ENCODE measurements around the gene SLC25A47.
"Not testable (repeated sequence)": the region's sequence is repeated elsewhere in the genome, so short reads cannot be mapped to it uniquely, and the experiment has no call there.

The SLC25A47 gene

DNA sequence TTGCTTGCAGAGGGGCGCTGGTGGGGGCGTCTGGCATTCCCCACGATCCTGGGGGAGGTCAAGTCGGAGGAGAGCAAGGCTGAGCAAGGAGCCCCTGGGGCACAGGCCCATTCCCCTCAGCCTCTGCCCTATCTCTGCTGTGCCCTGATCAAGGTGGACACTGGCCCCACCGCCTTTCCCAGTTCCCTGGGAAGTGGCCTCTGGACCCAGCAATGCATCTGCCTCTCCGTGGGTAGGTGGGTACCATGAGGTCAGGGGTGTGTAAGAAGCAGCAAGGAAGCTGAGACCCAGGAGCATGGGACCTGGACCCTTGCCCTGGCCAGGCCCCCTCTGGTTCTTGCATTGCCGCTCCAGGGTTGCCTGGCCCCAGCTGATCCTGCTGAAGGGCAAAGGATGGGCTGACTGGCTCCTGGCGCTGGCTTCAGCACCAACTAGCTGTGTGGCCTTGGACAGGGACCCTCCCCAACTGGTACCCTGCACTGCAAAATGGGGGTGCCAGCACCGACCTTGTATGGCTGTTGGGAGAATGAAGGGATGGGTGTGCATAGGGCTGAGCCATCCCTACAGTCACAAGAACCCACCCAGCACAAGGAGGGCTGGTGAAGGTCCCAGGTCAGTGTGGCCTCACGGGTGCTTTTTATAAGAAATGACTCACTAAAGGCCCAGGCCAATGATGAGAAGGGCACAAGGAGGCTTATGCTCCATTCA, 36.5 kb upstream of the SLC25A47 start:
- no peak overlapping the region for H3K27ac ChIP-seq (ENCODE audit: low read depth, low read length, poor library complexity, severe bottlenecking)
- TF ChIP-seq EZH2 (IDR thresholded peaks at IDR 0.05; ENCODE audit: borderline replicate concordance, low read length): no peak
- TF ChIP-seq, protein P1, sequence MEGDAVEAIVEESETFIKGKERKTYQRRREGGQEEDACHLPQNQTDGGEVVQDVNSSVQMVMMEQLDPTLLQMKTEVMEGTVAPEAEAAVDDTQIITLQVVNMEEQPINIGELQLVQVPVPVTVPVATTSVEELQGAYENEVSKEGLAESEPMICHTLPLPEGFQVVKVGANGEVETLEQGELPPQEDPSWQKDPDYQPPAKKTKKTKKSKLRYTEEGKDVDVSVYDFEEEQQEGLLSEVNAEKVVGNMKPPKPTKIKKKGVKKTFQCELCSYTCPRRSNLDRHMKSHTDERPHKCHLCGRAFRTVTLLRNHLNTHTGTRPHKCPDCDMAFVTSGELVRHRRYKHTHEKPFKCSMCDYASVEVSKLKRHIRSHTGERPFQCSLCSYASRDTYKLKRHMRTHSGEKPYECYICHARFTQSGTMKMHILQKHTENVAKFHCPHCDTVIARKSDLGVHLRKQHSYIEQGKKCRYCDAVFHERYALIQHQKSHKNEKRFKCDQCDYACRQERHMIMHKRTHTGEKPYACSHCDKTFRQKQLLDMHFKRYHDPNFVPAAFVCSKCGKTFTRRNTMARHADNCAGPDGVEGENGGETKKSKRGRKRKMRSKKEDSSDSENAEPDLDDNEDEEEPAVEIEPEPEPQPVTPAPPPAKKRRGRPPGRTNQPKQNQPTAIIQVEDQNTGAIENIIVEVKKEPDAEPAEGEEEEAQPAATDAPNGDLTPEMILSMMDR (IDR thresholded peaks at IDR 0.05; ENCODE audit: low read length): no peak

DNA sequence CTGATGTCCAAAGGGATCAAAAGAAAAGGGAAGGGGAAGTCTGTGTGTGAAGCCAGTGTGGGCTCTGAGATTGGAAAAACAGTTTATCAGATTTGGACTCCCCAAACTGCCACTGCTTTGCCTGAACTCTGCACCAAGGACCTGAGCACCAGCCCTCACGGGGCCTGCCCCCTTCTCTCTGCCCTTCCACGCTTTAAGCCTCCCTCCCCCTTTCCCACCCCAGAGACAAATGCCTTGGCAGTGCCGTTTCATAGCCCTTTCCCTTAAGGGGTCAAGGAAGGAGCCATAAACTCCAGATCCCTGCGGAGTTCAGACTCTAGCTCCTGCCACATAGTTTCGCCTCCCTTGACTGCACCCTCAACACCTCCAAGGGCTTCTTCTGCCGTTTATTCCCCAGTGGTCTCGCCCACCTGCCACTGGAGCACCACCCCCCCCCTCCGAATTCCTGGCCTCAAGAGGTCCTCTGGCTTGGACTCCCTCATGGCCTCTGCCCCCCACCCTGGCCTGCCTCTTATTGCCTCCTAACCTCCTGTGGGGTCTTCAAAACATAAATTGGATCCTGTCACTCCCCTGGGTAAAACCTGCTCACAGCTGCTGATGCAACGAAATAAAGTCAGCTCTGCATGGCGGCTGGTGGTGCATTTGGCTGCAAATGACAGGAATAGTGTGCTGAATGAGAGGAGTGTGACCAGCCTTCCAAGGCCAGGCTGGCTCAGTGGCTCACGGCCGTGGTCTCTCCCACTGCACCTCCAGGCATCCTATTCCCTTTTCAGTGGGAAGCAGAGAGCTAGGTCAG, 35.7 kb upstream of the SLC25A47 start:
- no peaks in the 10 kb centered on the region for H3F3A ChIP-seq (ENCODE audit: insufficient read depth, low read length)
- H3K4me1 ChIP-seq (ENCODE audit: insufficient read depth, low read length, severe bottlenecking): peaks cover 14% of the 10 kb centered on the region
- TF ChIP-seq, protein P1 (IDR thresholded peaks at IDR 0.05; ENCODE audit: low read length): no peak
- TF ChIP-seq EZH2 (IDR thresholded peaks at IDR 0.05; ENCODE audit: borderline replicate concordance, low read length): no peak
- H4K20me1 ChIP-seq (ENCODE audit: insufficient read depth, low read length): no peaks in the 10 kb centered on the region
- H3K9me3 ChIP-seq (ENCODE audit: low read length): no peaks in the 10 kb centered on the region
- H2AFZ ChIP-seq (ENCODE audit: low read length): no peak overlapping the region
- no peaks in the 10 kb centered on the region for H3K27me3 ChIP-seq (ENCODE audit: insufficient read depth, low read length)
- H3K27ac ChIP-seq (ENCODE audit: low read depth, low read length, poor library complexity, severe bottlenecking): no peak overlapping the region
- H3K79me2 ChIP-seq (ENCODE audit: insufficient read depth, low read length): no peaks in the 10 kb centered on the region
- H3K9ac ChIP-seq (ENCODE audit: low read length): no peak overlapping the region
- H3K36me3 ChIP-seq (ENCODE audit: insufficient read depth, low read length): peaks cover 2% of the 10 kb centered on the region; the same call in 1 of the 2 replicates
- no peak overlapping the region for H3K4me3 ChIP-seq (ENCODE audit: low read depth, low read length, poor library complexity, severe bottlenecking)
- H3K4me2 ChIP-seq (ENCODE audit: low read length): no peak overlapping the region
- H3K9me2 ChIP-seq (ENCODE audit: low read depth, low read length): no peaks in the 10 kb centered on the region

More for the DNA sequence above, 36.5 kb upstream of the SLC25A47 start:
- Histone ChIP-seq H3K9me3 (ENCODE audit: low read length) (no peaks in the 10 kb centered on the region), H3F3A (ENCODE audit: insufficient read depth, low read length) (no peaks in the 10 kb centered on the region), H3K27me3 (ENCODE audit: insufficient read depth, low read length) (no peaks in the 10 kb centered on the region), H3K79me2 (ENCODE audit: insufficient read depth, low read length) (no peaks in the 10 kb centered on the region), H3K4me3 (ENCODE audit: low read depth, low read length, poor library complexity, severe bottlenecking) (no peak overlapping the region), H4K20me1 (ENCODE audit: insufficient read depth, low read length) (no peaks in the 10 kb centered on the region), H3K36me3 (ENCODE audit: insufficient read depth, low read length) (peaks cover 10% of the 10 kb centered on the region; the same call in 1 of the 2 replicates), H3K4me2 (ENCODE audit: low read length) (no peak overlapping the region), H2AFZ (ENCODE audit: low read length) (no peak overlapping the region), H3K9me2 (ENCODE audit: low read depth, low read length) (no peaks in the 10 kb centered on the region), H3K4me1 (ENCODE audit: insufficient read depth, low read length, severe bottlenecking) (peaks cover 14% of the 10 kb centered on the region), H3K9ac (ENCODE audit: low read length) (no peak overlapping the region)

DNA sequence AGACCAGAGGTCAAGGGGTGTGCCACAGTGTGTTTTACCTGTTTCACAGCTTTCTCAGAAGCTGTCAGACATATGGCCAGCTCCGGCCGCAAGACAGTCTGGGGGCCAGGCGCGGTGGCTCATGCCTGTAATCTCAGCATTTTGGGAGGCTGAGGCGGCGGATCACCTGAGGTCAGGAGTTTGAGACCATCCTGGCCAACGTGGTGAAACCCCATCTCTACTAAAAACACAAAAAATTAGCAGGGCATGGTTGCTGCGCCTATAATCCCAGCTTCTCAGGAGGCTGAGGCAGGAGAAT, 35.2 kb upstream of the SLC25A47 start:
- not testable (repeated sequence) for H3K4me3 ChIP-seq (ENCODE audit: low read depth, low read length, poor library complexity, severe bottlenecking); H4K20me1 ChIP-seq (ENCODE audit: insufficient read depth, low read length); H3K36me3 ChIP-seq (ENCODE audit: insufficient read depth, low read length); H3K27ac ChIP-seq (ENCODE audit: low read depth, low read length, poor library complexity, severe bottlenecking); H3K79me2 ChIP-seq (ENCODE audit: insufficient read depth, low read length); H3K4me2 ChIP-seq (ENCODE audit: low read length); H3K9me2 ChIP-seq (ENCODE audit: low read depth, low read length); H3K9ac ChIP-seq (ENCODE audit: low read length); H3K9me3 ChIP-seq (ENCODE audit: low read length); H3F3A ChIP-seq (ENCODE audit: insufficient read depth, low read length); H2AFZ ChIP-seq (ENCODE audit: low read length); H3K27me3 ChIP-seq (ENCODE audit: insufficient read depth, low read length)
- peaks cover 14% of the 10 kb centered on the region for H3K4me1 ChIP-seq (ENCODE audit: insufficient read depth, low read length, severe bottlenecking)
